ENCODE measurements around the gene STON1.

The STON1 gene

DNA sequence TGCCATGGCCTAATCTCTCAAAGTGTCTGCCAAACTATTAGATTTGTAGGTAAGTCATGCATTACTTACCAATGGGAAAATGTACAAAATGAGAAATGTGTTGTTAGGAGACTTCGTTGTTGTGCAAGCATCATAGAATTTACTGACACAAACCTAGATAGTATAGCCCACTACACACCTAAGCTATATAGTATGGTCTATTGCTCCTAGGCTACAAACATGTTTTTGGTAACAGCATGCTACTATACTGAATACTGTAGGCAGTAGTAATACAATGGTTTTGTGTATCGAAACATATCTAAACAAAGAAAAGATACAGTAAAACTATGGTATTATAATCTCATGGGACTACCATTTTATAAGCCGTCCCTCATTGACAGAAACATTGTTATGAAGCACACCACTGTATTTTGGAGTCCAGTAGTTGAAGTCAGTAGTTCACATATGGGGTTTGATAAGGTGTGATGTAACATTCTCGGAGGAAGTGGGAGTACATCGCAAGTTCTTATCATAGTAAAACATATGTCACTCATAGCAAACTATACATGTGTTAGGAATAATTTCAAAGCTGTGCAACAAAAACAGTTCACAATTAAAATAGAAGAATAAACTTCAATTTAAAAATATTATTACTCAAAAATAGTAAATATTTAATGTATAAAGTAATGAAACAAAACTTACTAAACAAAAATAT, 75.7 kb downstream of the STON1 start:
- no peak for TF ChIP-seq GATA2 (IDR thresholded peaks at IDR 0.05; ENCODE audit: low read depth, low read length)
- TF ChIP-seq GATA3 (IDR thresholded peaks at IDR 0.05; ENCODE audit: low read depth, low read length): no peak

DNA sequence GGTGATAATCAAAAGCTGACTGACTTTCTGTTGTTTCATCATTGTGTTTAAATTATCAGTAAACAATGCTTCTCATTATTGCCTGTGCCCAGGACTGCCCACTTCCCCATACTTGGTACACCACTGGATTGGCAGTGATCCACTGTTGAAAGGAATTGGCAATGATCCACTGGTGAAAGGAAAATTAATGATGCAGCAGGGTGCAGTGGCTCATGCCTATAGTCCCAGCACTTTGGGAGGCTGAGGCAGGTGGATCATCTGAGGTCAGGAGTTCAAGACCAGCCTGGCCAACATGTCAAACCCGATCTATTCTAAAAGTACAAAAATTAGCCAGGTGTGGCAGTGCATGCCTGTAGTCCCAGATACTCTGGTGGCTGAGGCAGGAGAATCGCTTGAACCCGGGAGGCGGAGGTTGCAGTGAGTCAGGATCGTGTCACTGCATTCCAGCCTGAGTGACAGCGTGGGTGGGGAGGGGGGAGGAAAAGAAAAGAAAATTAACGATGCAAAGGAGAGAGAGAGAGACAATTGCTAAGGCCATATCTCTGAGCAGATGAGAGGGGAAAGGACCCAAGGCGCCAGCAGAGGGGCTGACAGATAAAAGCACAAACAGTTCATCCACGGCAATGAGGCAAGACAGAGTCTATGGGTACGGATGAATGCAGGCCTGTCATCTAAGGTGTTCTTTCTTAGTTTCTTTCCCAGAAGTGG, 77.5 kb downstream of the STON1 start:
- TF ChIP-seq GATA2 (IDR thresholded peaks at IDR 0.05; ENCODE audit: low read depth, low read length) (no peak), GATA3 (IDR thresholded peaks at IDR 0.05; ENCODE audit: low read depth, low read length) (no peak)

DNA sequence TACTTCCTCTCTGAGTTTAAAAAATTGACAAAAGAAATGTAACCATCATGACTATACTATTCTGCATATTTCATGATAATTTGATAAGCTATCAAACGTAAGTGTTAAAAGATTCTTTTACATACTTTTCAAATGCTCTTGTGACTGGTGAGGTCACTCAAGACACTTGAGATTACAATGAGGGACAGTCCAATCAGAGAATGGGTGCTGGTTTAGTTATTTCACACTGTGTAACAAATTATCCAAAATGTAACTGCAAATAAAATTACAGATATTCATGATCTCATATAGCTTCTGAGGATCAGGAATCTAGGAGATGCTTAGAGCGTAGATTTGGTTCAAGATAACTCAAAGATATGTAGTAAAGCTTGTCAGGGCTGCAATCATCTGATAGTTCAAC, 83.3 kb downstream of the STON1 start:
- TF ChIP-seq GATA2 (IDR thresholded peaks at IDR 0.05; ENCODE audit: low read depth, low read length) (no peak), GATA3 (IDR thresholded peaks at IDR 0.05; ENCODE audit: low read depth, low read length) (no peak)

DNA sequence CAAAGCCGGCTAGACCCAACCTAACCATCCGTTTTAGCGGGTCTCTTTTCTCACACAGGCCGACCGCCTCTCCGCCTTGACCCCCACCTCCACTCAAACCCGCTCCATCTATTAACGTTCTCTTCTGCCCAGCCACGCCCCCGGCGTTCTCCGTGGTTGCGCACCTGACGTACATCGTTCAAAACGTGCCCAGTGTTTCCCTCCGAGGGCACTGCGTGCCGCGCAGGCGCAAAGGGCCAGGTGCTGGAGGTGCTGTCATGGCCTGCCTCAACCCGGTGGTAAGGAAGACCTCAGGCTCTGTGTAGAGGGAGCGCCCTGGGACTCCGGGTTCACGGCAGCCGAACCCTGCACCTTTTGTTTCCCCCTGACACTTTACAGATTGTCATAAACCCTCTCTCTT, 87.7 kb downstream of the STON1 start, which contains the start of gene GTF2A1L:
Gene GTF2A1L, plus strand, starts transcription at position 239 of the 400 bp plus-strand sequence. Its CDS starts 19 bp downstream, at position 258.
- no peak for TF ChIP-seq GATA2 (IDR thresholded peaks at IDR 0.05; ENCODE audit: low read depth, low read length)
- TF ChIP-seq GATA3 (IDR thresholded peaks at IDR 0.05; ENCODE audit: low read depth, low read length): no peak

DNA sequence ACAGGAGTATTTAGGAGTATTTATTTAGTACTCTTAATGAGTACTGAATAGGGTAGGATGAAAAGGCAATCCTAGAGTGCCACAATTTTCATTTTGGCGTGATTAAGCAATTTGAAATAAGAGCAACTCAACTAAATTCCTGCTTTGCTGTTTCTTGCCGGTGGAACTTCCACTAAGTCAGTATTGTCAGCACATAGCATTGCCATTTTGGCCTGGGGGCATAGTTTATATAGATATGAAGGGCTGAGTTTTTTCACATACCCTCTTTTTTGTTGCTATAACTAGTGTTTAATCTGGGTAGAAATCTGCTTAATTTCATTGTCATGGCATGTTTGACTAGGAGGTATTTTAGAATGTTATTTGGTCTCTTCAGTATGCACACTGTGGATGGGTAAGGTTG, 89.6 kb downstream of the STON1 start:
- TF ChIP-seq GATA3 (IDR thresholded peaks at IDR 0.05; ENCODE audit: low read depth, low read length) (no peak), GATA2 (IDR thresholded peaks at IDR 0.05; ENCODE audit: low read depth, low read length) (no peak)

DNA sequence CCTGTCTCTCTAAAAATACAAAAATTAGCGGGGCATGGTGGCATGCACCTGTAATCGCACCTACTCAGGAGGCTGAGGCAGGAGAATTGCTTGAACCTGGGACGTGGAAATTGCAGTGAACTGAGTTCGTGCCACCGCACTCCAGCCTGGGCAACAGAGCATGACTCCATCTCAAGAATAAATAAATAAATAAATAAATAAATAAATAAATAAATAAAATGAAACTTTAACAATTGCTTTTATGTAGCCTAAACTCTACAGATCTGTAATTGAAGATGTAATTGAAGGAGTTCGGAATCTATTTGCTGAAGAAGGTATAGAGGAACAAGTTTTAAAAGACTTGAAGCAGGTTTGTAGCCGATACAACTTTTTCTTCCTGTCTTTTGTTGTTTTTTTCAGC, 90.7 kb downstream of the STON1 start:
- TF ChIP-seq GATA3 (IDR thresholded peaks at IDR 0.05; ENCODE audit: low read depth, low read length): no peak

DNA sequence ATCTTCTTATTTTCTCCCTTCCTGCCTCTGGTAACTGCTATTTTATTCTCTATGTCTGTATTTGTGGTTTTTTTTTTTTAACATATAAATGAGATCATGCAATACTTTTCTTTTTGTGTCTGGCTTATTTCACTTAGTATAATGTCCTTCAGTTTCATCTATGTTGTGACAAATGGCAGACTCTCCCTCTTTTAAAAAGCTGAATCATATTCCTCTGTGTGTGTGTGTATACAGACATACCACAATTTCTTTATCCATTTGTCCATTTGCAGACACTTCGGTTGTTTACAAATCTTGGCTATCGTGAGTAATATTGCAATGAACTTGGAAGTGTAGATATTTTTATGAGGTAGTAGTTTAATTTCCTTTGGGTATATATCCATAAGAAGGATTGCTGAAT, 94.7 kb downstream of the STON1 start:
- no peak for TF ChIP-seq GATA2 (IDR thresholded peaks at IDR 0.05; ENCODE audit: low read depth, low read length)
- no peak for TF ChIP-seq GATA3 (IDR thresholded peaks at IDR 0.05; ENCODE audit: low read depth, low read length)

DNA sequence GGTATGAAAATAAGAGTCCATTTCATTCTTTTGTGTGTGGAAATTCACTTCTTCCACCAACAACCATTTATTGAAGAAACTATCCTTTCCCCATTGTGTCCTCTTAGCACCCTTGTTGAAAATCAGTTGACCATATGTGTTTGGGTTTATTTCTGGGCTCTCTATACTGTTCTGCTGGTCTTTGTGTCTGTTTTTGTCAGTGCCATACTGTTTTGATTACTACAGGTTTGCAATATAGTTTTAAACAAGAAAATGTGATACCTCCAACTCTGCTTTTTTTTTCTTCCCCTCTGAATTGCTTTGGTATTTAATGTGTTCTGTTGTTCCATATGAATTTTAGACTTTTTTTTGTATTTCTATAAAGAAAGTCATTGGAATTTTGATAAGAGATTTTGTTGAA, 96.1 kb downstream of the STON1 start:
- TF ChIP-seq GATA3 (IDR thresholded peaks at IDR 0.05; ENCODE audit: low read depth, low read length) (no peak), GATA2 (IDR thresholded peaks at IDR 0.05; ENCODE audit: low read depth, low read length) (no peak)

DNA sequence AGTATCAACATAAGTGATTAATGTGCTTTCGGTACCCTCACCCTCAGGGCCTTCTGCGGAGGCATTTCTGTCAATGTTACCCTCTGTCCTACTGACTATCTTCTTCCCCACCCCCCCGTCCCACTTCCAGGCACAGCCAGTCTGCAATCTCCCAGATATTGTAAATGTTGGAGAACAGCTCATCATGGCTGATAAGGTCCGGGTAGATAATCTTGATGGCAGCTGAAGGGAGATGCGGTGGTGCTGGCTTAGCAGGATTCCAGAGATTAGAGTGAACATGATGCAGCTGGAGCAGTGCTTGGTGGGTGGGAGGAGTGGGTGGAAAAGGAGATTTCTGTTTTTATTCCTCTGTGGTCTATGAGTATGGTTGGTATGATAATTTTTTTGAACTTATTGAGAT, 103.2 kb downstream of the STON1 start:
- TF ChIP-seq GATA2 (IDR thresholded peaks at IDR 0.05; ENCODE audit: low read depth, low read length) (no peak), GATA3 (IDR thresholded peaks at IDR 0.05; ENCODE audit: low read depth, low read length) (no peak)

DNA sequence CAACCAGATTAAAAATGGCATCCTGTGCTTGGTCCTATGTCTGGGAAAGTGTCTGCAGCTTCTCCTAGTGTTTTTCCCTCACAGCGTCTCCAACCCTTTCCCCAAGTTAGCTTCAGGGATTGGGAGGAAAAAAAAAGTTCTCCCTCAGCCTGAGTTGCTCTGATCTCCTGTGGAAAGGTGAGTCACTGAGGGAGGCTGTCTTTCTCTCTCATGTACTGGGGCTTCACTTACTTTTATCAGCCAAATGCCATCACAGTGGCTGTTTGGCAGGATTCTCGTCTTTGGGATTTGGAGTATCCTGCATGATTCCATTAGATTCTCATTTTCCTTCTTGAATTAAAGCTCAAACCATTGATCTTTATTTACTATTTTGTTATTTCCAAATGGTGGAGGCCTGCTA, 105.8 kb downstream of the STON1 start:
- TF ChIP-seq GATA3 (IDR thresholded peaks at IDR 0.05; ENCODE audit: low read depth, low read length): no peak
- no peak for TF ChIP-seq GATA2 (IDR thresholded peaks at IDR 0.05; ENCODE audit: low read depth, low read length)

DNA sequence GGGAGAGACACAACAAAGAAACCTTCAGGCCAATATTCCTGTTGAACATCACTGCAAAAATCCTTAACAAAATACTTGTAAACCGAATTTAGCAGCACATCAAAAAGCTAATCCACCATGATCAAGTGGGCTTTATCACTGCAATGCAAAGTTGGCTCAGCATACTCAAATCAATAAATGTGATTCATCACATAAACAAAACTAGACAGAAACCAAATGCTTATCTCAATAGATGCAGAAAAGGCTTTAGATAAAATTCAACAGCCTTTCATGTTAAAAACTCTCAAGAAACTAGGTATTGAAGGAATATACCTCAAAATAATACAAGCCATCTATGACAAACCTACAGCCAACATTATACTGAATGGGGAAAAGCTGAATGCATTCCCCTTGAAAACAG, 108.3 kb downstream of the STON1 start:
- TF ChIP-seq GATA3 (IDR thresholded peaks at IDR 0.05; ENCODE audit: low read depth, low read length) (no peak), GATA2 (IDR thresholded peaks at IDR 0.05; ENCODE audit: low read depth, low read length) (no peak)
